ENCODE results near the gene BTBD2.

BTBD2 gene

GRCh38 chr19:2061495-2062388, 46.2 kb upstream of the BTBD2 start:
- H3K4me3 ChIP-seq (replicated peaks; ENCODE audit: low read depth, low read length), result peak overlapping the region; percentile 52
- peak; percentile 93 for DNase-seq (ENCODE audit: extremely low read depth, low read depth)
- TF ChIP-seq CTCF (IDR thresholded peaks at IDR 0.05; ENCODE audit: low read depth, low read length, missing control alignments), result no peak

GRCh38 chr19:2060884-2061494, 45.5 kb upstream of the BTBD2 start:
- no peak for TF ChIP-seq CTCF (IDR thresholded peaks at IDR 0.05; ENCODE audit: low read depth, low read length, missing control alignments)
- DNase-seq (ENCODE audit: extremely low read depth, low read depth), result no peak
- peak overlapping the region; percentile 52 for H3K4me3 ChIP-seq (replicated peaks; ENCODE audit: low read depth, low read length)

GRCh38 chr19:2059422-2060201, 44.1 kb upstream of the BTBD2 start:
- no peak for TF ChIP-seq CTCF (IDR thresholded peaks at IDR 0.05; ENCODE audit: low read depth, low read length, missing control alignments)
- H3K4me3 ChIP-seq (replicated peaks; ENCODE audit: low read depth, low read length), result no peak overlapping the region
- DNase-seq (ENCODE audit: extremely low read depth, low read depth), result no peak

GRCh38 chr19:2058570-2059421, 43.3 kb upstream of the BTBD2 start:
- no peak overlapping the region for H3K4me3 ChIP-seq (replicated peaks; ENCODE audit: low read depth, low read length)
- DNase-seq (ENCODE audit: extremely low read depth, low read depth), result no peak
- no peak for TF ChIP-seq CTCF (IDR thresholded peaks at IDR 0.05; ENCODE audit: low read depth, low read length, missing control alignments)

- TF ChIP-seq CTCF (IDR thresholded peaks at IDR 0.05; ENCODE audit: low read depth, low read length, missing control alignments), result no peak
- H3K4me3 ChIP-seq (replicated peaks; ENCODE audit: low read depth, low read length), result no peak overlapping the region
- DNase-seq (ENCODE audit: extremely low read depth, low read depth), result no peak
Observed at GRCh38 chr19:2057484-2058469, 42.3 kb upstream of the BTBD2 start.

Data from HFF-Myc (cell line).